ENCODE results near the gene UPB1.

UPB1 gene

DNA sequence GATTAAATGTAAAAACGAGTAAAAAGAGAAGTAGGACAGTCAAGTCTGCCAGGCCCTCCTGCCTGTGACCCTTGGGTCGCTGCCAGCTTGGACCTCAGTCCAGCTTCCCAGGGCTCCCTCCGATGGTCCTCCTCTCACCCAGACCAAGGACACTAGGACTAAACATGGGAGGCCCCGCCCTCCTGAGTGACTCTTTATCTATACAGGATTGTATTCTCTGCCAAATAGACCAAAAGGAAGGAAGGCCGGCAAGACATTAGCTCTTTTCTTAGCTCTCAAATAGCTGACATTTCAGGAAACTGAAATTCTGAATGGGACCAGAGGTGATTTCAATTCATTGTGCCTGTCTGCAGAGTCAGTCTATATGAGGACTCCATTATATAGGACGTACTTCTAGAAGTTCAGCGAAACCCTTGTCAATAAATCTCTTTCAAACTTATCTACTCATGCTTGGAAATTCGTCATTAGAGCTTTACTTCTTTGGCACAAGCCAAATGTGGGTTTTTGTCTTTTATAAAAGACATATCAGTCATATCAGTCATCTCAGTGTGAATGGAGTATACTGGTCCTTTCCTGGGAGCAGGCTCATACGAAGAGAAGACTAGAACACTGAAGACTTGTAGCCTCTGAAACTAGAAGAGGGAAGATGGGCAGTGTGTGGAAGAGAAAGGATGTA is 39.2 kb upstream of the UPB1 start:
- TF ChIP-seq, protein P1, sequence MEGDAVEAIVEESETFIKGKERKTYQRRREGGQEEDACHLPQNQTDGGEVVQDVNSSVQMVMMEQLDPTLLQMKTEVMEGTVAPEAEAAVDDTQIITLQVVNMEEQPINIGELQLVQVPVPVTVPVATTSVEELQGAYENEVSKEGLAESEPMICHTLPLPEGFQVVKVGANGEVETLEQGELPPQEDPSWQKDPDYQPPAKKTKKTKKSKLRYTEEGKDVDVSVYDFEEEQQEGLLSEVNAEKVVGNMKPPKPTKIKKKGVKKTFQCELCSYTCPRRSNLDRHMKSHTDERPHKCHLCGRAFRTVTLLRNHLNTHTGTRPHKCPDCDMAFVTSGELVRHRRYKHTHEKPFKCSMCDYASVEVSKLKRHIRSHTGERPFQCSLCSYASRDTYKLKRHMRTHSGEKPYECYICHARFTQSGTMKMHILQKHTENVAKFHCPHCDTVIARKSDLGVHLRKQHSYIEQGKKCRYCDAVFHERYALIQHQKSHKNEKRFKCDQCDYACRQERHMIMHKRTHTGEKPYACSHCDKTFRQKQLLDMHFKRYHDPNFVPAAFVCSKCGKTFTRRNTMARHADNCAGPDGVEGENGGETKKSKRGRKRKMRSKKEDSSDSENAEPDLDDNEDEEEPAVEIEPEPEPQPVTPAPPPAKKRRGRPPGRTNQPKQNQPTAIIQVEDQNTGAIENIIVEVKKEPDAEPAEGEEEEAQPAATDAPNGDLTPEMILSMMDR (IDR thresholded peaks at IDR 0.05), result no peak

DNA sequence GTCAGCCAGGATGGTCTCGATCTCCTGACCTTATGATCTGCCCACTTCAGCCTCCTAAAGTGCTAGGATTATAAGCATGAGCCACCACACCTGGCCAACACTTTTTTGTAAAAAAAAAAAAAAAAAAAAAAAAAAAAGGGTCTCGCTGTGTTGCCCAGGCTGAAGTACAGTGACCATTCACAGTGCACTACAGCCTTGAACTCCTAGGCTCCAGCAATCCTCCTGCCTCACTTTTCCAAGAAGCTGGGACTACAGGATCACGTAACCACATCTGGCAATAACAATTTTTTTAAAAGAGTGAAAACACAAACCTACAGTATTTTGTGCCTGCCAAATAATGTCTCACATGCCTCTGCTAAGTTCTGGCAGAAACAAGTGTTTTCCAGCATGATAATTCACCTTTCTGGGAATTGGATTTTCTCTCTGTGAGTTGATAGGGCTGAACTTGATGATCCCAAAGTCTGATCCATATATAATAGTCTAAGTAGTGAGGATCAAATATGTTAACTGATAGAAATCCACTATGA is 37.2 kb upstream of the UPB1 start:
- TF ChIP-seq, protein P1 (IDR thresholded peaks at IDR 0.05), result no peak

DNA sequence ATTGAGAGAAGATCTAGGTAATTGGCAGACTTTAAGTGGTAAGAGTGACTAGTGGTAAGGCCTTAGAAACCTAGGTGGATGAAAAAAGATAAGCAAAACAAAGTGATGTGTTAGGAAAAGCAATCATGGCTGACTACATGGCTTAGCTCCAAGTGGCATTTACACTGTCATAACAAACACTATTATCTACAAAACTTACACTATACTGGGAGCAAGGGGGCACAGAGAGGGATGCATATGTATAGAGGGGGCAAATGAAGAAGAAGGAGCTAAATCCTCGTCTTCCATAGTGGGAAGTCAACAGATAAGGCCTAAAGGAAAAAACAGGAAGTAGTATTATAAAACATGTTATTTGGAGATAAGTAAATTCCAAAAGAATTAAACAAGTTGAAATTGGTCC is 35.2 kb upstream of the UPB1 start:
- TF ChIP-seq, protein P1 (IDR thresholded peaks at IDR 0.05), result no peak

DNA sequence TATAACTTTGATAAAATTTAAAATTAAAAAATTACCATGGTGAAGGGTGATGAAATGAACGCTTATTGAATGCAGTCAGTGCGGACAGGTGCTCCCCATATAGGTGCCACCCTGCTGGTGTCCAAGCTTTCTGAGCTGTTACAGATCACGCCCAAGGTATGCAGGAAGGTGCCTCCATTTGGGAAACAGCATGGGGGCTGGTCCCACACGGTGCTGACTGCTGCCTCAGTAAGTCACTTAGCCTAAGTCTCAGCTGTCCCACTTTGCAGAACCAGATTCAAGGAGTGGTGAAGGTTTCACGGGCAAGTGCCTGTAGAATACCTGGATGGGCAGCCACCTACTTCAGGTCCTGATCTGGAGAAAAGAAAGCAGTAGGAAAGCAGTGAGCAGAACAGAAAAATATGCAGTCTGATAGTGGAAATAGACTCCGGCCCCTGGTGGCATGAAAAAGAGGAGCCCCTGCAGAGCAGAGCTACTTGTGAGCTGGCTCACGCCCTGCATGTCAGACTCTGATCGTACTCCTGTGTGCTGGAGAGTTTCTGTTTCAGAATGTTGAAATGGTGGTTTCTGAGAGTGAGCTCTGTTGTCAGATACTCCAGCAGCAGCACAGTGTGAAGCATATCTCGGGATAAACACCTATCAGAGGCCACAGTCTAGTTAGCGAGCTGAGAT is 34.6 kb upstream of the UPB1 start:
- TF ChIP-seq, protein P1 (IDR thresholded peaks at IDR 0.05), result no peak

DNA sequence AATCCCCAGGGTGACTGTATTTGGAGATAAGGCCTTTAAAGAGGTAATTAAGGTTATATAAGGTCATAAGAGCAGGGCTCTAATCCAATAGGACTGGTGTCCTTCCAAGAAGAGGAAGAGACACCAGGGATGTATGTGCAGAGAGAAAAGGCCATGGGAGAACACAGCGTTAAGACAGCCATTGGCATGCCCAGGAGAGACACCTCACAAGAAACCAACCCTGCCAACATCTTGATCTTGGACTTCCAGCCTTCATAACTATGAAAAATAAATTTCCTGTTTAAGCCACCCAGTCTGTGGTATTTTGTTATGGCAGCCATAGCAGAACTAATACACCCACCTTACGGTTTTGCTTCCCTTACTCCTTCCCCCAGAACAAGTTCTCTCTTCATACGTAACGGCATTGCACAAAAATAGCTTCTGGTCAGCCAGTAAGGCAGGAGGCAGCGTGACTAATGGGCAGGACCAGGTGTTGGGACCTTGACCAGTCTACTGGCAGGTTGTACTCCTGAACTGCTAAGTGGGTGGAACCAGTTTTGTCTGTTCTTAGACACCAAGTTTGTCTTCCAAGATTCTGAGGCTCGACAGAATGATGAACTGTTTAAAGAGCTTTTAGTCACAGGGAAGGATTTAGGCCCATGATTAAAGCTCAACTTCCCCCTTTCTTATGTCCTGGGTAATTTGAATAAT is 31.9 kb upstream of the UPB1 start:
- TF ChIP-seq, protein P1 (IDR thresholded peaks at IDR 0.05), result no peak

DNA sequence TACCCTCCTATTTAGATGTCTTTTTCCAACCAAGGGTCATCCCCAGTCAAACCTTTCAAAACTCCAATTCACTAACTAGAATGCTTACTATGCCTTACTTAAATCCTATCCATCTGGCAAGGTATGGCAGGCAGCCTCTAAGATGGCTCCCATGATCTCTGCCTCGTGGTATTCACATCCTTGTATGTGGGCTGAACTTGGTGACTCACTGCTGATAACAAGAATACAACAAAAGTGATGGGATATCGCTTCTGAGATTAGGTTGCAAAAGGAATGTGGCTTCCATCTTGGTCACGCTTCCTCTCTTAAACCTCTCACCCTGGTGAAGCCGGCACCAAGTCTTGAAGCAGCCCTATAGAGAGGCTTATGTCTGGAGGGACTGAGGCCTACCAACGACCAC is 29.6 kb upstream of the UPB1 start:
- TF ChIP-seq, protein P1 (IDR thresholded peaks at IDR 0.05), result no peak

DNA sequence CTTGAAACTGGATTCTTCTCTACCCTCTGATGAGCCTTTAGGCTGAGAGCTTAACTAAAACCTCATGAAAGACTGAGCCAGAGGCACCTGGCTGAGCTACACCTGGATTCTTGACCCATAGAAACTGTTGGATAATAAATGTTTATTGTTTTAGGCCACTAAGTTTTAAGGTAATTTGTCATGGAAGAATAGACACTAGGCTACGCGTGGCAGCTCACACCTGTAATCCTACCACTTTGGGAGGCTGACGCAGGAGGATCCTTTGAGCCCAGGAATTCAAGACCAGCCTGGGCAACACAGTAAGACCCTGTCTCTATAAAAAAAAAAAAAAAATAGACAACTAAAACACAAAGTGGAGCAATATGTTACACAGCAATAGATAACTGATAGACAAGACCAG is 29.2 kb upstream of the UPB1 start:
- TF ChIP-seq, protein P1 (IDR thresholded peaks at IDR 0.05), result no peak

Data from LNCAP (cell line).